Left forelimb (tissue), 1 donor: ENCODE data around the gene FLNC.

Source experiments
- DNase-seq: peaks from one replicate; pipeline ENCODE4 v3.0.0-alpha.2; 2018; ENCODE audit warnings: low spot score

Gene FLNC

GRCh38 chr7:128846781-128847444, 16.7 kb downstream of the FLNC start:
- no peak for DNase-seq

- no peak for DNase-seq
These were observed 17.6 kb downstream of the FLNC start for GRCh38 chr7:128847721-128848211.

GRCh38 chr7:128848289-128849155, 18.3 kb downstream of the FLNC start:
- DNase-seq = no peak

GRCh38 chr7:128849156-128849515, 18.9 kb downstream of the FLNC start:
- DNase-seq = no peak

- no peak for DNase-seq
These were observed 19.7 kb downstream of the FLNC start for GRCh38 chr7:128849804-128850490.

GRCh38 chr7:128852537-128853254, 22.5 kb downstream of the FLNC start:
- no peak for DNase-seq

- DNase-seq = no peak
These were observed 23.6 kb downstream of the FLNC start for GRCh38 chr7:128853799-128854198.

- DNase-seq = no peak
These were observed 24.2 kb downstream of the FLNC start for GRCh38 chr7:128854396-128854795.

- DNase-seq = no peak
These were observed 25.4 kb downstream of the FLNC start for GRCh38 chr7:128855559-128855958.

- no peak for DNase-seq
These were observed 26.0 kb downstream of the FLNC start for GRCh38 chr7:128856001-128856718.

GRCh38 chr7:128858380-128859231, 28.4 kb downstream of the FLNC start:
- no peak for DNase-seq

GRCh38 chr7:128859232-128860157, 29.3 kb downstream of the FLNC start:
- no peak for DNase-seq

- DNase-seq = no peak
These were observed 30.2 kb downstream of the FLNC start for GRCh38 chr7:128860158-128861073.

GRCh38 chr7:128861957-128862570, 31.9 kb downstream of the FLNC start:
- DNase-seq = no peak

GRCh38 chr7:128862571-128863432, 32.6 kb downstream of the FLNC start, which contains the start of gene ATP6V1F:
TSS of gene ATP6V1F (plus strand) at chr7:128862856. CDS start at chr7:128862905, 49 bp downstream.
- DNase-seq = peak; percentile 99

GRCh38 chr7:128863433-128863989, 33.3 kb downstream of the FLNC start:
- no peak for DNase-seq
